ENCODE results near the gene IL4R. TPM values are rescaled to one million over a fixed set of nuclear protein-coding genes. Genes with fewer than 3 reads are reported as not detected.

Gene IL4R
- total and polyA plus RNA-seq, 7 donors = 16.9 to 177 (median 55.3) TPM

- H3K36me3 ChIP-seq = no peaks in the 10 kb centered on the region
- TF ChIP-seq EP300 (IDR thresholded peaks at IDR 0.05) = no peak
- TF ChIP-seq CTCF (IDR thresholded peaks at IDR 0.05) = no peak
- no peak for TF ChIP-seq POLR2A (IDR thresholded peaks at IDR 0.05)
- no peak for TF ChIP-seq POLR2AphosphoS5 (IDR thresholded peaks at IDR 0.05)
- peaks cover 0 to 12% (median 4%) of the 10 kb centered on the region in 4 donors for H3K4me1 ChIP-seq
- no peaks in the 10 kb centered on the region for H3K9me3 ChIP-seq
- WGBS, 2 donors = 11 to 13% methylated on average over 23 of the region's 23 CpGs
- intact Hi-C loops (cut with DNase I) = no loop called here
- H3K27ac ChIP-seq = no peak within 1 kb of the TSS
- peaks cover 0 to 47% (median 0%) of the 10 kb centered on the region in 3 donors for H3K27me3 ChIP-seq
- H3K4me3 ChIP-seq = no peak within 1 kb of the TSS
- DNase-seq = peak; percentile 69
Measured at GRCh38 chr16:27401768-27402568, 88.2 kb downstream of the IL4R start, which contains the start of gene IL21R. TSS of gene IL21R (plus strand) at chr16:27402174. CDS start at chr16:27430072, 27,898 bp downstream.

DNA sequence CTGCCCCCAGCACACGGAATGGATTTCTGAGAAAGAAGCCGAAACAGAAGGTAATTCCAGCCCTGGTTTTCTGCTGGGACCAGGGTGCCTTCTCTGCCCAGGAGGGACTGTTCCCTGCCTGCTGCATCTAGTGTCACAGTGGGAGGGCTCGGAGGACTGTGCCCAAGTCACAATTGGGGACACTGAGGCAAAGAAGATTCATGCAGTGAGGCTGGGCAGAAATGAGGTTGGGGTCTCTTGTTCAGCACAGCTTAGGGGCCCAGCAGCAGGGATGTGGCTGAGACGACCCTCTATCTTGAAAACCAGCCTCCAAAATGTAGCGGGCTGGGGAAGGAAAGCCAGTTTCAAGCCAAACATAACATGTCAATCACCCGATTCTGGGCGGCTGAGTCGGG, 88.8 kb downstream of the IL4R start:
- DNase-seq = no peak
- WGBS, 2 donors = 45 to 63% methylated on average over 8 of the region's 8 CpGs
- Histone ChIP-seq H3K27ac (no peak overlapping the region), H3K27me3 (peaks cover 0 to 52% (median 0%) of the 10 kb centered on the region in 3 donors), H3K4me1 (peaks cover 0 to 12% (median 4%) of the 10 kb centered on the region in 4 donors), H3K4me3 (no peak overlapping the region), H3K36me3 (no peaks in the 10 kb centered on the region), H3K9me3 (no peaks in the 10 kb centered on the region)
- intact Hi-C loops (cut with DNase I) = no loop called here
- TF ChIP-seq POLR2A (IDR thresholded peaks at IDR 0.05) = no peak
- TF ChIP-seq POLR2AphosphoS5 (IDR thresholded peaks at IDR 0.05) = no peak
- no peak for TF ChIP-seq CTCF (IDR thresholded peaks at IDR 0.05)
- no peak for TF ChIP-seq EP300 (IDR thresholded peaks at IDR 0.05)

DNA sequence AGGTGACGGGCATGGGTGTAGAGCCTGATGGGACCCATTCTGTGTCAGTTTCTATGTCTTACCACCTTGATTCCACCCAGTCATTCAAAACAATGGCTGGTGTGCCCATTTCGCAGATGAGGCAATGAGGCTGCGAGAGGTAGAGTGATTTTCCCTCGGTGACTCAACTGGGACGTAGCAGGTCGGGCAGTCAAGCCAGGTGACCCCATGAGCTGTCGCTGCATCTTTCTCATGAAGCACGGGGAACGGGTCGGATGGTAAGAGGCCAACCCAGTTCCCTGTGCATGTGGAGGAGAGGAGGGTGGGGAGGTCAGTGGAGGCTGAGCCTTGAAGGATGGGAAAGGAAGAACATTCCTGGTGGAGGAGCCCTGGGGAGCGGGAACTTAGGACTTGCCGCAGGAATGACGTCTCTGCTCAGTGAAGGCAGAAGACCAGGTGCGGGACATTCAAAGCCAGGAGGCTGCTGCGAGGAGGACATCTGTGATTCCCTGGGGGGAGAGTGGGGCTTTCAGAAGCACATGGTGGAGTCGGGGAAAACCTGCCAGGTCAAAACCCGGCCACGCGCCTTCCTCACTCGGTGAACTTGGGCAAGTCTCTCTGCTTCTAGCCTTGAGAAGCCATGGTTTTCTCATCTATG, 89.3 kb downstream of the IL4R start:
- WGBS, 2 donors = 61 to 83% methylated on average over 20 of the region's 20 CpGs

DNA sequence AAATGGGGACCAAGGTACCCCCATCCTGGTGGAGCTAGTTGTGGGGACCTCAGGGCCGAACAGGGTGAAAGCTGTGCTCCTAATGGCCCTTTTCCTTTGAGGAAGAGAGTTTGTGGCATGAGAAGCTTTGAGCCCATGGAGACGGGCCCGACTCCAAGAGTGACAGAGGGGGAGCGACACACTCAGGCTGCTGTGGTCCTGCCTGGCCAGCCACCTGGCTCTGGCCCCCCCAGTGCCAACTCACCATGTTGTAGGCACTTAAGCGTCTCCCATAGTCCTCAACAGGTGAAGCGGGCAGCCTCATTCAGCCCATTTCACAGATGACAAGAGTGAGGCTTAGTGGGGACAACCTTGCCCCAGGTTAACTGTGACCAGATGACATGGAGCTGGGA, 89.8 kb downstream of the IL4R start:
- Histone ChIP-seq H3K4me3 (no peak overlapping the region), H3K4me1 (peaks cover 0 to 12% (median 4%) of the 10 kb centered on the region in 4 donors), H3K27ac (no peak overlapping the region), H3K9me3 (no peaks in the 10 kb centered on the region), H3K27me3 (peaks cover 0 to 52% (median 0%) of the 10 kb centered on the region in 3 donors), H3K36me3 (no peaks in the 10 kb centered on the region)
- TF ChIP-seq EP300 (IDR thresholded peaks at IDR 0.05) (no peak), POLR2AphosphoS5 (IDR thresholded peaks at IDR 0.05) (no peak), CTCF (IDR thresholded peaks at IDR 0.05) (no peak), POLR2A (IDR thresholded peaks at IDR 0.05) (no peak)
- no peak for DNase-seq
- intact Hi-C loops (cut with DNase I) = no loop called here
- WGBS, 2 donors = 66 to 74% methylated on average over 6 of the region's 6 CpGs

More for the DNA sequence above, 89.3 kb downstream of the IL4R start:
- DNase-seq = no peak
- Histone ChIP-seq H3K27ac (no peak overlapping the region), H3K4me1 (peaks cover 0 to 12% (median 4%) of the 10 kb centered on the region in 4 donors), H3K36me3 (no peaks in the 10 kb centered on the region), H3K27me3 (peaks cover 0 to 52% (median 0%) of the 10 kb centered on the region in 3 donors), H3K9me3 (no peaks in the 10 kb centered on the region), H3K4me3 (no peak overlapping the region)
- intact Hi-C loops (cut with DNase I) = no loop called here
- no peak for TF ChIP-seq CTCF (IDR thresholded peaks at IDR 0.05)
- no peak for TF ChIP-seq EP300 (IDR thresholded peaks at IDR 0.05)
- no peak for TF ChIP-seq POLR2AphosphoS5 (IDR thresholded peaks at IDR 0.05)
- no peak for TF ChIP-seq POLR2A (IDR thresholded peaks at IDR 0.05)
